DND-41 (cell line): ENCODE results near the gene OR9I1.

Experiments used
- ATAC-seq: fragments of 200-7000 bp; cut with Tn5 transposase; 3 replicates; pipeline ENCODE4 v1.9.1; 2021; ENCODE audit warnings: low read depth; ENCODE audit not compliant: insufficient read depth
- DNase-seq: peaks from one replicate; pipeline ENCODE4 v3.0.0-alpha.2; 2020
- H2AFZ ChIP-seq: 2 replicates; pipeline ENCODE4 v1.6.0; 2012; ENCODE audit warnings: low read depth, low read length
- H3K27ac ChIP-seq: 2 replicates; pipeline ENCODE4 v1.5.1; 2012; ENCODE audit warnings: low read length, inconsistent platforms
- H3K27me3 ChIP-seq: fragments of 200-600 bp; sonication (generic); 2 replicates; pipeline ENCODE4 v1.6.0; 2012; ENCODE audit warnings: low read length, mild to moderate bottlenecking, inconsistent platforms; ENCODE audit not compliant: insufficient read depth, poor library complexity
- H3K36me3 ChIP-seq: 2 replicates; pipeline ENCODE4 v1.5.1; 2012; ENCODE audit warnings: low read length, inconsistent platforms; ENCODE audit not compliant: insufficient read depth
- H3K4me1 ChIP-seq: 2 replicates; pipeline ENCODE4 v1.5.1; 2012; ENCODE audit warnings: mild to moderate bottlenecking, low read length; ENCODE audit not compliant: insufficient read depth
- H3K4me2 ChIP-seq: 2 replicates; pipeline ENCODE4 v1.6.0; 2012; ENCODE audit warnings: mild to moderate bottlenecking, moderate library complexity, low read length, inconsistent platforms; ENCODE audit not compliant: insufficient read depth
- H3K4me3 ChIP-seq, 2 experiments: fragments of 200-600 bp in 1 of 2; shearing (Covaris generic) in 1 of 2; 2 replicates each; pipeline ENCODE4 v1.5.1; 2012 to 2016; ENCODE audit warnings: inconsistent platforms in 2 of 2, low read length in 2 of 2, mild to moderate bottlenecking in 2 of 2, low read depth in 1 of 2, moderate library complexity in 1 of 2
- H3K79me2 ChIP-seq: 2 replicates; pipeline ENCODE4 v1.6.0; 2012; ENCODE audit warnings: low read length, inconsistent platforms; ENCODE audit not compliant: insufficient read depth
- H3K9ac ChIP-seq: 2 replicates; pipeline ENCODE4 v1.6.0; 2012; ENCODE audit warnings: low read depth, mild to moderate bottlenecking, inconsistent platforms, low read length, moderate library complexity
- H3K9me3 ChIP-seq: 2 replicates; pipeline ENCODE4 v1.5.1; 2012; ENCODE audit warnings: low read length, moderate library complexity, mild to moderate bottlenecking, inconsistent platforms; ENCODE audit not compliant: insufficient read depth, severe bottlenecking
- H4K20me1 ChIP-seq: 2 replicates; pipeline ENCODE4 v1.6.0; 2012; ENCODE audit warnings: low read length; ENCODE audit not compliant: insufficient read depth
- CTCF ChIP-seq: IDR thresholded peaks from 2 replicates; pipeline ENCODE4 v1.5.1; 2012; ENCODE audit warnings: borderline replicate concordance, low read length, moderate library complexity, mild to moderate bottlenecking; ENCODE audit not compliant: poor library complexity, severe bottlenecking; ENCODE audit errors: extremely low read depth
- EZH2 ChIP-seq: IDR thresholded peaks from 3 replicates; pipeline ENCODE4 v1.6.1; 2012; ENCODE audit warnings: borderline replicate concordance, low read depth, mild to moderate bottlenecking, moderate library complexity, low read length, inconsistent platforms; ENCODE audit not compliant: severe bottlenecking

Gene OR9I1

DNA sequence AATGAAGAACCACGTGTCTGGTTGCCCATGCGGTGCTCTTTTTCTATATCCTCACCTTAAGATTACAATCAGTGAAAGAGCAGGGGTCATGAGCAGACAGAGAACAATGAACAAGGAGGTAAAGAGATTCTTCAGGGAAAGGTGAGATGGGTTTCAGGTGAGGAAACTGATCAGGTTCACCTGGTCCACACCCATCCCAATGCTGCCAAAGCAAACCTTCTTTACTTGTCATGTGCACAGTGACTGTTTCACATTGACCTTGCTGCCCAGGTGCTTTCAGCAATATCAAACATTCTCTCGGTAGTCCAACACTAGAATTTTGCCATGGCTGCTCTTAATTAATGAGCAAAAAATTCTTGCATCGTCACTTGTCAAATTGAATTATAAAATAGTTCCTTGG lies 39.1 kb upstream of the OR9I1 start:
- H2AFZ ChIP-seq: no peak overlapping the region
- no peaks in the 10 kb centered on the region for H4K20me1 ChIP-seq
- H3K4me3 ChIP-seq: no peak overlapping the region
- no peaks in the 10 kb centered on the region for H3K36me3 ChIP-seq
- peaks cover 5% of the 10 kb centered on the region for H3K27me3 ChIP-seq
- H3K9me3 ChIP-seq: no peaks in the 10 kb centered on the region
- ATAC-seq (no peak), DNase-seq (no peak)
- no peak overlapping the region for H3K4me2 ChIP-seq
- TF ChIP-seq EZH2 (no peak), CTCF (no peak)
- no peak overlapping the region for H3K9ac ChIP-seq
- H3K79me2 ChIP-seq: no peaks in the 10 kb centered on the region
- no peaks in the 10 kb centered on the region for H3K4me1 ChIP-seq
- no peak overlapping the region for H3K27ac ChIP-seq

GRCh38 chr11:58152781-58153180 lies 27.5 kb upstream of the OR9I1 start:
- Histone ChIP-seq H3K4me2 (no peak overlapping the region), H3K36me3 (no peaks in the 10 kb centered on the region), H3K27ac (no peak overlapping the region), H3K4me3 (no peak overlapping the region), H3K27me3 (peaks cover 6% of the 10 kb centered on the region), H4K20me1 (no peaks in the 10 kb centered on the region), H3K79me2 (no peaks in the 10 kb centered on the region), H3K9ac (no peak overlapping the region), H3K4me1 (no peaks in the 10 kb centered on the region), H3K9me3 (no peaks in the 10 kb centered on the region), H2AFZ (no peak overlapping the region)
- DNase-seq (no peak), ATAC-seq (no peak)
- TF ChIP-seq EZH2 (no peak), CTCF (no peak)

DNA sequence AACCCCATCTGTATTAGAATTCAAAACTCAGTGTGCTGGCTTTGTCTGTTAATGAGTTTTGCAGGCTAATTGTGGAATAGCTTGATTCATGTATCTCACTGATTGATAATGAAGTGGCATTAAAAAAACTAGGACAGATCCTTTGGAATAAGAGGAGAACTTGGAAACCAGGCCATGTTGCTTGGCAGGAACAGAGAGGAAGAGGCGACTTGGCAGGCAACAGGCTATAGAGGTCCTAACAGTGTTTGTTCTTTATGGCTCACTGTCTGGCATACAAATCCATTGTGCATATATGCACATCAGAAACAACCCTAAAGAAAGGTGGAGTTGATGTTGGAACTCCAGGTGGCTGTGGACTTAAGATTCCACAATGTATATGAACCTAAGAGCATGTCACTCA lies 17.4 kb upstream of the OR9I1 start:
- Histone ChIP-seq H3K27ac (no peak overlapping the region), H3K27me3 (no peaks in the 10 kb centered on the region), H3K9me3 (no peaks in the 10 kb centered on the region), H3K79me2 (no peaks in the 10 kb centered on the region), H2AFZ (no peak overlapping the region), H3K4me1 (no peaks in the 10 kb centered on the region), H3K9ac (no peak overlapping the region), H3K36me3 (no peaks in the 10 kb centered on the region), H3K4me2 (no peak overlapping the region), H4K20me1 (no peaks in the 10 kb centered on the region), H3K4me3 (no peak overlapping the region)
- DNase-seq: no peak
- no peak for ATAC-seq
- TF ChIP-seq EZH2 (no peak), CTCF (no peak)

DNA sequence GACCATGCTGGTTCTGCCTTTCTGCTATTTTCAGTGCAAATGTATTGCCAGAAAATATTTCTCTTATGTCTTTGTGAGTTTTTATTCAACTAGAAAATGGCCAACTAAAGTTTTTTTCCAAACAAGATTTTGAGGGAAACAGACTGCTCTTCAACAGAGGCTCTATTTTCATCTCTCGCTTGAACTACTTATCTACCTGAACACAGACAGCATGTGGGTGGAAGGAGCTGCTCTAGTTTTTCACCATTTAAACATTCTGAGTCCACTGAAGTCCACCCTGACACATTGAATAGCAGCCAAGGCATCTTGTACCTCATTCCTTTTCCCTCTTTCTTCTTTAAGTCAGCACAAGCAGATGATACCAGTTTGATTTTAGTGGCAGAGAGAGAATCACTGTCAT lies 9.8 kb upstream of the OR9I1 start:
- Histone ChIP-seq H3K27me3 (peaks cover 3% of the 10 kb centered on the region), H3K36me3 (no peaks in the 10 kb centered on the region), H3K27ac (no peak overlapping the region), H3K4me1 (no peaks in the 10 kb centered on the region), H3K4me3 (no peak overlapping the region), H3K4me2 (no peak overlapping the region), H2AFZ (no peak overlapping the region), H3K9me3 (no peaks in the 10 kb centered on the region), H3K9ac (no peak overlapping the region), H4K20me1 (no peaks in the 10 kb centered on the region), H3K79me2 (no peaks in the 10 kb centered on the region)
- DNase-seq: no peak
- no peak for TF ChIP-seq CTCF
- TF ChIP-seq EZH2: no peak
- no peak for ATAC-seq
